Activated CD8-positive, alpha-beta memory T cell treated with anti-CD3 and anti-CD28 coated beads, Interleukin-2, amount 50 U/mL, for 24 hours (primary cell): Measurements from ENCODE around the gene RAVER1.
A peak's percentile ranks its signal among the peaks of the same experiment; 100 is the strongest.

Source experiments
- DNase-seq: peaks from one replicate; pipeline ENCODE4 v3.0.0-alpha.2; 2020; ENCODE audit errors: extremely low read depth

RAVER1 gene

DNA sequence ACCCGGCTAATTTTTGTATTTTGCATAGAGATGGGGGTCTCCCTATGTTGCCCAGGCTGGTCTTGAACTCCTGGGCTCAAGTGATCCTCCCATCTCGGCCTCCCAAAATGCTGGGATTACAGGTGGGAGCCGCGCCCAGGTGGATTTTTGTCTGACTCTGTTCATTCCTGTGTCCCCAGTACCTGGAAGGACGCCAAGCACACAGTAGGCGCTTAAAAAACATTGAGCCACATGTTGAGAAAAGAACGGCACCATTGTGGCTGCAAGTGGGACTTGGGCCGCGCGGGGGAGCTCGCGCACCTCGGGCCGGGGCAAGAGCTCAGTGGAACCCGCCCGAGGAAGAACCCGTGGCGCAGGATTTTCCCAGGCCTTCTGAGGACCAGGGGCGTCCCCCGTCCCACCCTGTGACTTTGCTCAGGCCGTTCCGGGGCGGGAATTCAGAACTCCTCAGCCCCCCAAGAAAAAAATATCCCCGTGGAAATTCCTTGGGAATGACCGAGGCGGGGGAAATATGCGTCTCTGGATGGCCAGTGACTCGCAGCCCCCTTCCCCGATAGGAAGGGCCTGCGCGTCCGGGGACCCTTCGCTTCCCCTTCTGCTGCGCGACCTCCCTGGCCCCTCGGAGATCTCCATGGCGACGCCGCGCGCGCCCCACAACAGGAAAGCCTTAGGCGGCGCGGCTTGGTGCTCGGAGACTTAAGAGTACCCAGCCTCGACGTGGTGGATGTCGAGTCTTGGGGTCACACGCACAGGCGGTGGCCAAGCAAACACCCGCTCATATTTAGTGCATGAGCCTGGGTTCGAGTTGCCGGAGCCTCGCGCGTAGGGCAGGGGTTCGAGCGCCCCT lies 63.8 kb downstream of the RAVER1 start:
- DNase-seq: peak; percentile 68

DNA sequence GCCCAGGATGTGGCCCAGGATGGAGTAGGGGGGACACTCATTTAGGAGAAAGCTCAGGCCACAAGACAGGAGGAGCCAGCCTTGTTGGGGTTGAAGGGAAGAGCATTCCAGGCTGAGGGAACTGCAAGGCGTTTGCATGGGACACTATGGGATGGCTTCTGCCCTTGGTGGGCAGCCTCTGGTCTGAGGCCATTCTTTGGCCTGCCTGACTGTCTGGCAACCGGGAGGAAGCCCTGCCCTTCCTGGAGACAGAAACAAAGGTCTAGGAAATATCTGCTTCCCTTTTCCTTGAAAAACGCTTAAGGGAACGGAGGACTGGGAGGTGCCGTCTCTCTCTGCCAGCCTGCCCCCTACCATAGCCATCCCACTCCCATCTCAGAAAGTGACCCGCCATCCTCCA lies 65.3 kb downstream of the RAVER1 start:
- DNase-seq: no peak

DNA sequence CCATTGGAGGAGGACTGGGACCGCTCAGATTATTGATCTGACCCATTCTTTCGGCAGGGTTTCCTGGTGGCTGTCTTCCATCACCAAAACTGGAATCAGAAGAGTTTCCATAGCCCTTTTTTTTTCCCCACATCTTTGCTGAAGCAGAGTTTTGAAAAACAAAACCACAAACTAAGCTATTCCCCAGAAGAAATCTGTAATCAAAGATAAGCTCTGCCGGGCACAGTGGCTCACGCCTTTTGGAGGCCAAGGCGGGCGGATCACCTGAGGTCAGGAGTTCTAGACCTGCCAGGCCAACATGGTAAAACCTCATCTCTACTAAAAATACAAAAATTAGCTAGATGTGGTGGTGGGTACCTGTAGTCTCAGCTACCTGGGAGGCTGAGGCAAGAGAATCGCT lies 66.6 kb downstream of the RAVER1 start:
- DNase-seq: no peak
